C4-2B (cell line): Measurements from ENCODE around the gene C20orf141.

Experiments
- H3K27ac ChIP-seq: fragments of 450-650 bp; 2 replicates; pipeline ENCODE4 v1.5.1; 2017
- ZFX ChIP-seq: fragments of 450-650 bp; IDR thresholded peaks from 2 replicates; pipeline ENCODE4 v1.6.1; 2017
- TF ChIP-seq, protein P1 (sequence below): fragments of 450-650 bp; conservative IDR thresholded peaks from 2 replicates; pipeline ENCODE4 v1.5.1; 2017; ENCODE audit warnings: mild to moderate bottlenecking

Gene C20orf141

GRCh38 chr20:2837221-2837960, 22.6 kb downstream of the C20orf141 start:
- TF ChIP-seq, protein P1, sequence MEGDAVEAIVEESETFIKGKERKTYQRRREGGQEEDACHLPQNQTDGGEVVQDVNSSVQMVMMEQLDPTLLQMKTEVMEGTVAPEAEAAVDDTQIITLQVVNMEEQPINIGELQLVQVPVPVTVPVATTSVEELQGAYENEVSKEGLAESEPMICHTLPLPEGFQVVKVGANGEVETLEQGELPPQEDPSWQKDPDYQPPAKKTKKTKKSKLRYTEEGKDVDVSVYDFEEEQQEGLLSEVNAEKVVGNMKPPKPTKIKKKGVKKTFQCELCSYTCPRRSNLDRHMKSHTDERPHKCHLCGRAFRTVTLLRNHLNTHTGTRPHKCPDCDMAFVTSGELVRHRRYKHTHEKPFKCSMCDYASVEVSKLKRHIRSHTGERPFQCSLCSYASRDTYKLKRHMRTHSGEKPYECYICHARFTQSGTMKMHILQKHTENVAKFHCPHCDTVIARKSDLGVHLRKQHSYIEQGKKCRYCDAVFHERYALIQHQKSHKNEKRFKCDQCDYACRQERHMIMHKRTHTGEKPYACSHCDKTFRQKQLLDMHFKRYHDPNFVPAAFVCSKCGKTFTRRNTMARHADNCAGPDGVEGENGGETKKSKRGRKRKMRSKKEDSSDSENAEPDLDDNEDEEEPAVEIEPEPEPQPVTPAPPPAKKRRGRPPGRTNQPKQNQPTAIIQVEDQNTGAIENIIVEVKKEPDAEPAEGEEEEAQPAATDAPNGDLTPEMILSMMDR, result no peak
- no peak for TF ChIP-seq ZFX

DNA sequence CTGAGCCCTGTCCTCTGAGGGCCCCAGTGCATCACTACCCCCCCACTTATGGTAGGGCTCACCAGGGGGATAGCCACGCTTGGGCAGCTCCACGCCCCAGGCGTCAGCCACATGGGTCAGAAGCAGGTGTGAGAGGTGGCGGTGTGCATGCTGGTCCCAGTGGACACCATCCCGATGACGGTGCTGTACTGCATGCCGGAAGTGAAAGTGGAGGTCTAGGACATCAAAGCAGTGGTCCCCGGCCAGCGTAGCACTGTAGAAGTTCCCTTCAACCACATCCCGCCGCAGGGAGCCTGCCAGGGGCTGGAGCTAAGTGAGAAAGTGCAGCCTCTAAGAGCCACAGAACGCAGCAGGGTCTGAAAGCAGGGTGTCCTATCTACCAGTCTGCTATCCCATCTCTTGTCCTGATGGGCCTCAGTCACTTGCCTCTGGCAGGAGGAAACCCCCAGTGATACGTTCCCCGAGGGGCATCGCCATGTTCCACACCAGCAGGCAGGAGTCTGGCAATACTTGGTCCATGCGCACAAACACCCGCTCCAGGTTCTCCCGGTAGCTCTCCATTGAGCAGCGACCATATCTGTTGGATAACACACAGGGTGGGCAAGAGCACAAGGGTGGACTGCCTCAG, 23.5 kb downstream of the C20orf141 start:
- TF ChIP-seq ZFX, result no peak
- TF ChIP-seq, protein P1, result no peak
- no peak overlapping the region for H3K27ac ChIP-seq

More at GRCh38 chr20:2837221-2837960, 22.6 kb downstream of the C20orf141 start:
- no peak overlapping the region for H3K27ac ChIP-seq

DNA sequence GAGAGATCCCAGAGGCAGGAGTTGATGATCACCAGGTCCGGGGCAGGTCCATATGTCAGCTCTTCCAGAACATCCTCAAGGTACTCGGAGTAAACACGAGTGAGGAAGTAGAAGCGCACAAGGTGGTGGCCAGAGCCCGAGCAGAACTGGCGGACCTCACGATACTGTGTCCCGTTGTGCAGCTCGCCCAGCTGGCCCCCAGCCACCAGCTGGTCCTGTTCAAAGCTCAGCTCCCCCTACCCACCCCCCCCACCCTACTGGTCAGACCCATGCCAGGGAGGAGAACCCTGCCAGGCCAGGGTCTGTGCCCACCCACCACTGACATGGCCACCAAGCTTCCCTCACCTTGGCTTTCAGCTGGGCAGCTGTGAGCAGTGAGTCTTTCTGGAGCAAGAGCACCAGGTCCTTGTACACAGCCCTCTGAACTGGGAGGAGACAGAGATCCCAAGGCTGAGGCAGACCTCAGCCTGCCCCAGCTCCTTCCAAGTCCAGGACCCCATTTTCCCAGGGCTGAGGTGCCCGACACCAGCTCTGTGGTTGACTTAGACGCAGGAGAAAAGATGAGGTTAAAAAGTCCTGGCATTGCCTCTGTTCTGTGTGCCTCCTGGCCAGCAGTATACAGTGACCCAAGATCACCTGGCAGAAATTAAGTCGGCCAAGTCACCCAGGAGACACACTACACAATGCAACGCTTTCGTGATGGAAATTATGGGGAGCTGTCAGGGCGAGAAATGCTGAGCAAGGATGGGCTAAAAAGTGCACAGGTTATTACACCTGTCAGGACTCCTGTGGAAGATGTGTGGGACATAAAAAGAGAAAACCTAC, 24.3 kb downstream of the C20orf141 start:
- TF ChIP-seq, protein P1, result no peak
- TF ChIP-seq ZFX, result no peak
- peak overlapping the region; percentile 99 for H3K27ac ChIP-seq

DNA sequence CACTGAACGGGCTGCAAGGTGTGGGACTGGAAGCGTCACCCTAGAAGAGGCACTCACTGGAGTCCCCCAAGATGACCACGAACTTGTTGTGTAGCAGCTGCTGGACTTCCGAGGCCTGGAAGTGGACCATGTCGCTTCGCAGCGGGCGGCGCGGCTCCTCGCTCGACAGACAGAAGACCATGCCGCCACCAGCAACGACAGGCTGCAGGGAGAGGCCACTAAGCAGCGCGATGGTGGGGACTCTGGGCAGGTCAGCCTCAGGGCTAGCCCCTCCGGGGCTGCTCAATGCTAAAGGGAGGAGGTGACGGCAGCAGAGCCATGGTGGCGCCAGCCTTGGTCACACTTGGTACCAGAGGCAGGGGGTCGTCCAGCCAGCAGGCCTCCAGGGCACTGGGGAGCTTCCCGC, 24.9 kb downstream of the C20orf141 start:
- TF ChIP-seq ZFX, result no peak
- TF ChIP-seq, protein P1, result no peak
- H3K27ac ChIP-seq, result peak overlapping the region; percentile 99

DNA sequence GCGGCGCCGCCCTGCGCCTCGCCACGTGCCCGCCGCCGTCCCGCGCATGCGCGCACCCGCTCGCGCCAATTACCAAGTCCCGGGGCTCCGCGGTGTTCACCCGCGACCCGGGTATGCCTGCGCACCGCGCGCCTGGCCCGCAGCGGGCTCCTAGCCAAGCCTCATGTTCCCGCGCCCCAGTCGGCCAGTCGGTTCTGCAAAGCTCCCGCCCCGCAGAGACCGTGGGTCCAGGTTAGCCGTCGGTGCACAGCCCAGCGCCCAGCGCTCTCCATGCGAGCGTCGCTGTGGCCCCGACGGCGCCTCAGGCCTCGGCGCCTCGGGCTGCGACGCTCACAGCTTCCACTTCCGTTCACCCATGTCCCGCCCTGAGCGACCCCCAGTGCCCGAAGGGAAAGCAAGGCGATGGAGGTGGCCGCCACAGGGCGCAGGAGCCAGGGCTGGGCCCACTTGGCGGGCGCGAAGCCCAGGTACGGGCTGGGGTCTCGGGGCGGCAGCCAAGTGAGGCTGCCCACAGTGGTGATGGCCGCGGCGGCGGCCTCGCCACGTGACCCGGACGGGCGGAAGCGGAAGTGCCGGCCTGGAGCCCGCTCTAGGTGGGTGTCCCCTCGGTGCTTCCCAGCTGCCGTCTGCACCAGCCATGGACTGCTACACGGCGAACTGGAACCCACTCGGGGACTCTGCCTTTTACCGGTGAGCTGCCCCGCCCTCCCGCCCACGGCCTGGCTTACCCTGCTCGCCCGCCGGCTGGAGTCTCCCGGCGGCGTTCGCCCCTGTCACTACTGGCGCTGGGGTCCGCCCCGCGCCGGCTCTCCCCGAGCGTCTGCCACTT, 25.6 kb downstream of the C20orf141 start, which contains the start of the genes PCED1A and VPS16:
PCED1A (minus strand) TSS at position 518 of the 829 bp plus-strand sequence. CDS start 743 bp downstream, outside the sequence.
VPS16 (plus strand) TSS at position 608 of the 829 bp plus-strand sequence; CDS start at position 638, 30 bp downstream.
- H3K27ac ChIP-seq, result peak within 1 kb of the TSS; percentile 99
- TF ChIP-seq, protein P1, result no peak
- TF ChIP-seq ZFX, result peak; percentile 96

DNA sequence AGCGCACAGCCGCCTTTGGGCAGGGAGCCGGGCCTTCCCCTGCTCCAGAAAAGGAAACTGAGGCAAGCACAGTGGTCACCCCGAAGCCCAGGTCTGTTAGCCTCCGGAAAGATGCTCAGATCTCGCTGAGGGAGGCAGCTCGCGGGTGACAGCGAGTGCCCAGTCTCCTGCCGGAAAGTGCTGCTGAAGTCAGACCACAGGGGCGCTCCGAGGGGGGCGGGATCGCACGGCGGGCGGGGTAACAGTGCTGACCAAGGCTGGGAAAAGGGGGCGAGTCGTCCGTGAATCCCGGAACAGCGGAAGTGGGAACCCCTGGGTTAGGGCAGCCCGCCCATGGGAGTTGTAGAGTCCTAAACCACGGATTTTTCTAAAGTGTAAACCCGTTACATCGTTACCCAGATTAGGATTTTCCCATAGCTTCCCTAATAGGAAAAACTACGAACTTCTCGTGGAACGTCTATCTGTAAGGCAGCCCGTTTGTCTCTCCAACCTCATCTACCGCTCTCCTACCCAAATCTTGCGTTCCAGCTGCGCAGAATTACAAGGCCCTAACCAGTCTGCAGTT, 26.3 kb downstream of the C20orf141 start:
- TF ChIP-seq ZFX, result no peak
- TF ChIP-seq, protein P1, result no peak
- peak overlapping the region; percentile 99 for H3K27ac ChIP-seq
